Karpas-422 (cell line): ENCODE data around the gene ENOX1. TPM values are rescaled to one million over a fixed set of nuclear protein-coding genes. Genes with fewer than 3 reads are reported as not detected.

ENCODE experiments used
- DNase-seq: peaks from one replicate; pipeline ENCODE4 v3.0.0-alpha.2; 2015
- H2AFZ ChIP-seq: fragments of 200-600 bp; sonication (generic); 2 replicates; pipeline ENCODE4 v1.6.1; 2014; ENCODE audit warnings: antibody characterized with exemption, low read length, mixed read lengths
- H3K27ac ChIP-seq: fragments of 200-600 bp; sonication (generic); 2 replicates; pipeline ENCODE4 v1.5.1; 2014; ENCODE audit warnings: mild to moderate bottlenecking, low read length, moderate library complexity
- H3K27me3 ChIP-seq: fragments of 200-600 bp; sonication (generic); 2 replicates; pipeline ENCODE4 v1.6.1; 2014; ENCODE audit warnings: low read length, mixed read lengths
- H3K36me3 ChIP-seq: fragments of 200-600 bp; sonication (generic); 2 replicates; pipeline ENCODE4 v1.6.1; 2014; ENCODE audit warnings: low read length, mixed read lengths; ENCODE audit not compliant: insufficient read depth
- H3K4me1 ChIP-seq: fragments of 200-600 bp; sonication (generic); 2 replicates; pipeline ENCODE4 v1.6.1; 2014; ENCODE audit warnings: mild to moderate bottlenecking, low read length, mixed read lengths
- H3K4me2 ChIP-seq: fragments of 200-600 bp; sonication (generic); 2 replicates; pipeline ENCODE4 v1.6.1; 2014; ENCODE audit warnings: low read length, low read depth, mild to moderate bottlenecking; ENCODE audit not compliant: poor library complexity, severe bottlenecking
- H3K4me3 ChIP-seq: fragments of 200-600 bp; sonication (generic); 2 replicates; pipeline ENCODE4 v1.5.1; 2014; ENCODE audit warnings: mild to moderate bottlenecking, antibody characterized with exemption, low read length, mixed read lengths
- H3K79me2 ChIP-seq: fragments of 200-600 bp; sonication (generic); 2 replicates; pipeline ENCODE4 v1.6.1; 2014; ENCODE audit warnings: mild to moderate bottlenecking, low read length, mixed read lengths
- H3K9ac ChIP-seq: fragments of 200-600 bp; sonication (generic); 2 replicates; pipeline ENCODE4 v1.6.0; 2014; ENCODE audit warnings: low read length
- H3K9me2 ChIP-seq: fragments of 200-600 bp; sonication (generic), shearing (Covaris generic); replicated peaks from 2 replicates; pipeline ENCODE4 v1.6.0; 2014; ENCODE audit warnings: mild to moderate bottlenecking, low read length, moderate library complexity; ENCODE audit not compliant: insufficient read depth
- H3K9me3 ChIP-seq: fragments of 300-700, 200-600 bp; sonication (generic); 2 replicates; pipeline ENCODE4 v1.6.1; 2014; ENCODE audit warnings: low read length, mixed read lengths
- H4K20me1 ChIP-seq: fragments of 200-600 bp; sonication (generic); 2 replicates; pipeline ENCODE4 v1.6.1; 2014; ENCODE audit warnings: mild to moderate bottlenecking, antibody characterized with exemption, low read length, low read depth; ENCODE audit not compliant: insufficient read depth
- total RNA-seq: library from RNA; depleted of rRNA; stranded (reverse); fragments of >200 nt; shearing (Covaris generic); gene quantifications from 2 replicates; pipeline ENCODE4 v1.2.3, GENCODE V29; 2014; ENCODE audit warnings: low replicate concordance

Gene ENOX1
- total RNA-seq, 1 experiment from 2014 or later = not detected

- no peaks in the 10 kb centered on the region for H4K20me1 ChIP-seq
- H3K9me3 ChIP-seq = no peaks in the 10 kb centered on the region
- no peaks in the 10 kb centered on the region for H3K36me3 ChIP-seq
- H3K27me3 ChIP-seq = no peaks in the 10 kb centered on the region
- H3K9ac ChIP-seq = no peak overlapping the region
- no peak for DNase-seq
- no peaks in the 10 kb centered on the region for H3K4me1 ChIP-seq
- no peak overlapping the region for H3K27ac ChIP-seq
- no peaks in the 10 kb centered on the region for H3K79me2 ChIP-seq
- no peaks in the 10 kb centered on the region for H3K9me2 ChIP-seq
- H3K4me3 ChIP-seq = no peak overlapping the region
- H3K4me2 ChIP-seq = no peak overlapping the region
- no peak overlapping the region for H2AFZ ChIP-seq
Observed at GRCh38 chr13:43489233-43489632, 297.5 kb downstream of the ENOX1 start.

GRCh38 chr13:43487885-43488284 lies 298.9 kb downstream of the ENOX1 start:
- no peaks in the 10 kb centered on the region for H3K9me3 ChIP-seq
- no peak overlapping the region for H3K4me2 ChIP-seq
- H2AFZ ChIP-seq = no peak overlapping the region
- H4K20me1 ChIP-seq = no peaks in the 10 kb centered on the region
- H3K4me3 ChIP-seq = no peak overlapping the region
- H3K9ac ChIP-seq = no peak overlapping the region
- no peak overlapping the region for H3K27ac ChIP-seq
- no peak for DNase-seq
- H3K36me3 ChIP-seq = no peaks in the 10 kb centered on the region
- H3K9me2 ChIP-seq = no peaks in the 10 kb centered on the region
- no peaks in the 10 kb centered on the region for H3K4me1 ChIP-seq
- H3K79me2 ChIP-seq = no peaks in the 10 kb centered on the region
- H3K27me3 ChIP-seq = no peaks in the 10 kb centered on the region

- Histone ChIP-seq H3K9me2 (no peaks in the 10 kb centered on the region), H3K4me1 (no peaks in the 10 kb centered on the region), H3K36me3 (no peaks in the 10 kb centered on the region), H3K9me3 (no peaks in the 10 kb centered on the region), H3K27ac (no peak overlapping the region), H3K79me2 (no peaks in the 10 kb centered on the region), H3K4me2 (no peak overlapping the region), H3K4me3 (no peak overlapping the region), H3K27me3 (no peaks in the 10 kb centered on the region), H2AFZ (no peak overlapping the region), H4K20me1 (no peaks in the 10 kb centered on the region), H3K9ac (no peak overlapping the region)
- no peak for DNase-seq
Observed at GRCh38 chr13:43487461-43487860, 299.3 kb downstream of the ENOX1 start.

GRCh38 chr13:43484432-43485225 lies 302.1 kb downstream of the ENOX1 start:
- Histone ChIP-seq H4K20me1 (no peaks in the 10 kb centered on the region), H3K79me2 (no peaks in the 10 kb centered on the region), H3K9me3 (no peaks in the 10 kb centered on the region), H3K27me3 (no peaks in the 10 kb centered on the region), H3K27ac (no peak overlapping the region), H3K9me2 (no peaks in the 10 kb centered on the region), H3K4me1 (no peaks in the 10 kb centered on the region), H3K9ac (no peak overlapping the region), H3K4me2 (no peak overlapping the region), H3K36me3 (no peaks in the 10 kb centered on the region), H2AFZ (no peak overlapping the region), H3K4me3 (no peak overlapping the region)
- no peak for DNase-seq

- no peaks in the 10 kb centered on the region for H3K36me3 ChIP-seq
- DNase-seq = no peak
Observed at GRCh38 chr13:43483930-43484329, 302.8 kb downstream of the ENOX1 start.

GRCh38 chr13:43482641-43483040 lies 304.1 kb downstream of the ENOX1 start:
- Histone ChIP-seq H3K4me1 (no peaks in the 10 kb centered on the region), H3K4me2 (no peak overlapping the region), H3K9ac (no peak overlapping the region), H3K36me3 (no peaks in the 10 kb centered on the region), H3K4me3 (no peak overlapping the region), H3K27ac (no peak overlapping the region), H3K27me3 (no peaks in the 10 kb centered on the region), H2AFZ (no peak overlapping the region), H3K9me2 (no peaks in the 10 kb centered on the region), H3K9me3 (no peaks in the 10 kb centered on the region), H3K79me2 (no peaks in the 10 kb centered on the region), H4K20me1 (no peaks in the 10 kb centered on the region)
- no peak for DNase-seq

More at GRCh38 chr13:43483930-43484329, 302.8 kb downstream of the ENOX1 start:
- H4K20me1 ChIP-seq = no peaks in the 10 kb centered on the region
- H3K9ac ChIP-seq = no peak overlapping the region
- no peak overlapping the region for H2AFZ ChIP-seq
- H3K4me2 ChIP-seq = no peak overlapping the region
- no peaks in the 10 kb centered on the region for H3K27me3 ChIP-seq
- H3K79me2 ChIP-seq = no peaks in the 10 kb centered on the region
- H3K4me3 ChIP-seq = no peak overlapping the region
- H3K9me2 ChIP-seq = no peaks in the 10 kb centered on the region
- H3K27ac ChIP-seq = no peak overlapping the region
- no peaks in the 10 kb centered on the region for H3K9me3 ChIP-seq
- no peaks in the 10 kb centered on the region for H3K4me1 ChIP-seq

- H3K4me2 ChIP-seq = no peak overlapping the region
- no peaks in the 10 kb centered on the region for H3K9me2 ChIP-seq
- H4K20me1 ChIP-seq = no peaks in the 10 kb centered on the region
- no peaks in the 10 kb centered on the region for H3K4me1 ChIP-seq
- no peaks in the 10 kb centered on the region for H3K36me3 ChIP-seq
- no peak overlapping the region for H3K9ac ChIP-seq
- DNase-seq = no peak
- no peaks in the 10 kb centered on the region for H3K79me2 ChIP-seq
- H2AFZ ChIP-seq = no peak overlapping the region
- no peaks in the 10 kb centered on the region for H3K27me3 ChIP-seq
- H3K27ac ChIP-seq = no peak overlapping the region
- no peak overlapping the region for H3K4me3 ChIP-seq
- H3K9me3 ChIP-seq = no peaks in the 10 kb centered on the region
Observed at GRCh38 chr13:43482026-43482425, 304.7 kb downstream of the ENOX1 start.

- no peaks in the 10 kb centered on the region for H3K4me1 ChIP-seq
- H3K4me3 ChIP-seq = no peak overlapping the region
- H3K4me2 ChIP-seq = no peak overlapping the region
- H3K27ac ChIP-seq = no peak overlapping the region
- no peaks in the 10 kb centered on the region for H3K79me2 ChIP-seq
- H3K9me3 ChIP-seq = no peaks in the 10 kb centered on the region
- H3K27me3 ChIP-seq = no peaks in the 10 kb centered on the region
- H4K20me1 ChIP-seq = no peaks in the 10 kb centered on the region
- H2AFZ ChIP-seq = no peak overlapping the region
- DNase-seq = no peak
- no peak overlapping the region for H3K9ac ChIP-seq
- H3K36me3 ChIP-seq = no peaks in the 10 kb centered on the region
- no peaks in the 10 kb centered on the region for H3K9me2 ChIP-seq
Observed at GRCh38 chr13:43478902-43479301, 307.9 kb downstream of the ENOX1 start.
